GM21526 (cell line): ENCODE data around the gene AFG3L2.
A peak's percentile ranks its signal among the peaks of the same experiment; 100 is the strongest.
"Not testable (repeated sequence)": the region's sequence is repeated elsewhere in the genome, so short reads cannot be mapped to it uniquely, and the experiment has no call there.

Source experiments
- ATAC-seq: cut with Tn5 transposase; IDR thresholded peaks from one replicate; pipeline ENCODE4 v1.9.1; 2021; ENCODE audit warnings: moderate library complexity; ENCODE audit not compliant: unreplicated experiment, low FRiP score

Gene AFG3L2

DNA sequence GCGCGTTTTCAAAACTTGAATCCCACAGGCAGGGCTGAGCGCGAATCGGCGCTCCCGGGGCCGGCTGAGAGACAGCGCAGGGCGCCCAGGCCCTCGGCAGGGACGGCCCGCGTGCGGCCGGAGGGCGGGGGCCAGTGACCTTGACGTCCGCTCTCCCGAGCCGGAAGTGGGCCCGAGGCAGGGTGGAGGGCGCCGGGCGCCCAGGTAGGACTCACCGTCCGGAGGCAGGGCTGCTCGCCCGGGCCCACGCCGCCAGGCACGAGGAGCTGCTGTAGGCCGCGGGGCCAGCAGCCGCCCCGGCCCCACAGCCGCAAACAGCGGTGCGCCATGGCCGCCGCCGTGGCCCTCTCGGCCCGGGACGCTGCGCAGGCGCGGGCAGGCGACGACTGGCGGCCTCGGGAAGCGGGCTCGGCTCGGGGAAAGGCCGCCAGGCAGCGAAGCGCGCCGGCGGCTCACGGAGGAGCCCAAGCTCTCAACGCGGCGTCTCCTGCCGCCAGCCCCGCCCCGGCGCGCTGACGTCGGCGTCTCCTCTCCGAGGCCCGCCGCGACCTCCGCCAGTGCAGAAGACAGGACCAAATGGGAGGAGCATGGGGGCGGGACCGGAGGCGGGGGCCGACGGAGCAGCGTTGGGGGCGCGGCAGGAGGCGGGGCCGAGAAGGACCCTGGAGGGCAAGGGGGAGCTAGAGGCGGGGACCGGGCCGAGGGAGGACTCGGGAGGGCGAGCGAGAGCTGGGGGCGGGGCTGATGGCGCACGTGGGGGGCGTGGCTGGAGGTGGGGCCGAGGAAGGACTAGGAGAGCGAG, at the start of gene AFG3L2:
TSS of gene AFG3L2 (minus strand) at position 474 of the 802 bp plus-strand sequence. CDS start at position 329, 145 bp downstream.
- peak; percentile 87 for ATAC-seq

DNA sequence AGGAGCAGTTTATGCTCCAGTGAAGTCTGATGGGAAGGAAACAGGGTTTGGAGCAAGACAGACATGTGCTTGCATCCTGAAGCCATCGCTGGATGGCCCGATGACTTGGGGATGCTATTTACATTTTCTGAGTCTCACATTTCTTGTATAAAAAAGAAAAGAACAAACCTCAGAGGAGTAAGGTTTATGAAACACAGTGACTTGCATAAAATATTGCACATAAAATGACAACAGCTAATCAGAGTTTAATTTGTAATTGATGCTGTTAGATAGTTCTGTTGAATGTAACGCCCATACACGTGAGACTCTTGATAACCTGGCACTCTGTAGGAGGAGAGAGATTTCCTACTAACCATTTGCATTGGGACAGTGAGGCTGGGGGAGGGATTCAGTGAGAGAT, 47.2 kb upstream of the AFG3L2 start:
- no peak for ATAC-seq

DNA sequence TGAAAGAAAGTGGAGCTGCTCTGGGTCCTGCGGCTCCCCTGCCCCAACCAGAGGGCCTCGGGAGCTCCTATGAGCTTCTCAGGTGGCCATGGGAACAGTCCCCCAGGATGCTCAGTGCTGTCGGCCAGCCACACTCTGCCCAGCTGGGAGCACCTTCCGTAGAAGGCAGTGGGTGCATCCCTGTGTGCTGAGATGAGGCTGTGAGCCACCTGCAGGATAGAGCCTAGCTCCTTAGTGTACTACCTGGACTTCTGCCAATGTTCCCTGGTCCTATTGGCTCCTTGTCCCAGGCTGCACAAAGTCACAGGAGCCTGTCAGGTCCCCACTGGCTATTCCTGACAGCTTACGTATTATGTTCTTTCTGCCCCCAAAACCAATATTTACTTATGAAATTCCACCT, 46.8 kb upstream of the AFG3L2 start:
- ATAC-seq: no peak

DNA sequence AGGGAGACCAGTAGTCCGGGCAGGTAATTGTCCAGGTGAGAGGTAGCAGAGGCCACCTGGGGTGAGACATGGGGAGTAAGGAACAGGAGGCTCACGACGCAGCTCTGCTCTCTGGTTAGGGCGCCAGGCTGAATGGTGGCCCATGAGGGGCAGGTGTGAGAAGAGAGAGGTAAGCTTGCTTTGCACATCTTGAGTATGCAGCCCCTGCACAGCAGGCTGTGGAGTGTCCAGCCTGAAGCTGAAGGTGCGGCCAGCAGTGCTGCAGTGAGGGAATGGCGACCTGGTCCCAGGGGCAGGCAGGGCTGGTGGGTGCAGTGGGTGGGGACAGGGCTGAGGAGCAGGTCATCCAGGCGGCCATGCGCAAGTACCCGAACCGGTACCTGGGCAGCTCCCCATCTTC, 46.4 kb upstream of the AFG3L2 start:
- no peak for ATAC-seq

DNA sequence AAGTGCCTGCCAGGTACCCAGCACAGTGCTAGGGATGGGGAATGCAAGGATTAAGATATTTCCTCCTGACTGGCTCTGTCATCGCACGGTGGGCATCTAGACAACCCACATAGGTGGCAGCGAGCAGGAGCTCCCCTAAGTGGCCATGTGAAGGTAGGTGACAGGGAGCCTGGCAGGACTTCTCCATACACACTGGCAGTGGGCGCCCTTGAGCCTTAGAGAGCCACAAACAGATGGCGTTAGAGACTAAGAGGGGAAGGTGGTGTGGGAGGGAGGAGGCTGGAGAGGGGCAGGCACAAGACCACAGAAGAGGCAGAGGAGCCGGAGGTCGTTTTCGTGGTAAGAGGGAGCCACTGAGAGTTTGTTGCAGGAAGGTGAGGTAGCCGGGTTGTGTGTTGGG, 45.9 kb upstream of the AFG3L2 start:
- no peak for ATAC-seq

DNA sequence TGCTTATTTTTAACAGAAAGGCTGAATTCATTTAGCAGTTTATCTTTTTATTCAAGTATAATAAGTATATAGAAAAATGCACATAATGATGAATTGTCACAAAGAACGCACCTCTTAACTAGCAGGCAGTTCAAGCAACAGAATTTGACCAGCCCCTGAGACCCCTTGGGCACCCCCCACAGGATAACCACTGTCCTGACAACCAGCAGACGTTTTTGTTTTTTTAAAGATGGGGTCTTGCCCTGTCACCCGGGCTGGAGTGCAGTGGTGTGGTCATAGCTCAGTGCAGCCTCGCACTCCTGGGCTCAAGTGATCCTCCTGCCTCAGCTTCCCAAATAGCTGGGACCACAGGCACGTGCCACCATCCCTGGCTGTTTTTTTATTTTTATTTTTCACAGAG, 44.7 kb upstream of the AFG3L2 start:
- no peak for ATAC-seq

DNA sequence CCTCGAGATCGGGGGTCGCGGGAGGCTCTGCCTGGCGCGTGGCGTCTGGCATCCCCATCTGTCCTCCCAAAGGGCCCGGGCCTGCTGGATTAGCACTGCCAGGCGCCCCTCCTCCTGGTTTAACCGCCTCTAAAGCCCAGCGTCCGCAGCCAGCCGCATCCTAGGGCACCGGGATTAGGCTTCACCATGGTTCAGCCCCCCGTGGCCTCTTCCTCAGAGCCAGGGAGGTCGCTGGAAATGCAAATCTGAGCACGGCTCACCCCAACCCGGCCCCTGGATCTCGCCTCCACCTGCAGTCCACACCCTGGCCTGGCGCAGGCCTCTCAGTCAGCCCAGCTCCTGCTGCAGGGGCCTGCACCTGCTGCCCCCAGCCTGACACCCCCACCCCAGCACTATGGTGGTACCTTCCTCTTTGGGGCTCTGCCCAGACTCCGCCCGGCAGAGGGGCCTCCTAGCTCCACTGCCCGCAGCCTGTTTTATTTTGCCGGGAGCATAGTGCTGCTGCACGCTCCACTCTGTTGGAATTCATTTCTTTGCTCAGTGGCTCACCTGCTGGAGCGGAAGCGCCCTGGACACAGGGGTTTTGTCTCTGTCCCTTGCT, 43.9 kb upstream of the AFG3L2 start:
- no peak for ATAC-seq

DNA sequence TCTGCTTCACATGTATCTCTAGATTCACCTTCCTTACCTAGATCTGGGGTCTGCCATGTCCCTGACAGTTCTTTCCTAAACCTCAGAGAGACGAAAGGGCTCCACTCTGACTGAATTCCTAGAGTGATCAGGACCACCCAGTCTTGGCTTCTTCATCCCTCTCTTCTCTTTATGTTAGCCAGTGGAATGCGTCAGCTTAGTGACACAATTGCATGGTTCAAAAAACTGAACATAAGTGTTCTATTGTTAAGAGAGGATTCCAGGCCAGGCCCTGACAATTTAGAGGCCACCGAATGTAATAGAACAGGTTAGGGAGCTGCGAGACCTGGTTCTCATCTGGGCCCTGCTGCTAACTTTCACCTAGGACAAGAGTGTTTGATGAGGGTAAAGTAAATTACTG, 40.7 kb upstream of the AFG3L2 start:
- no peak for ATAC-seq

DNA sequence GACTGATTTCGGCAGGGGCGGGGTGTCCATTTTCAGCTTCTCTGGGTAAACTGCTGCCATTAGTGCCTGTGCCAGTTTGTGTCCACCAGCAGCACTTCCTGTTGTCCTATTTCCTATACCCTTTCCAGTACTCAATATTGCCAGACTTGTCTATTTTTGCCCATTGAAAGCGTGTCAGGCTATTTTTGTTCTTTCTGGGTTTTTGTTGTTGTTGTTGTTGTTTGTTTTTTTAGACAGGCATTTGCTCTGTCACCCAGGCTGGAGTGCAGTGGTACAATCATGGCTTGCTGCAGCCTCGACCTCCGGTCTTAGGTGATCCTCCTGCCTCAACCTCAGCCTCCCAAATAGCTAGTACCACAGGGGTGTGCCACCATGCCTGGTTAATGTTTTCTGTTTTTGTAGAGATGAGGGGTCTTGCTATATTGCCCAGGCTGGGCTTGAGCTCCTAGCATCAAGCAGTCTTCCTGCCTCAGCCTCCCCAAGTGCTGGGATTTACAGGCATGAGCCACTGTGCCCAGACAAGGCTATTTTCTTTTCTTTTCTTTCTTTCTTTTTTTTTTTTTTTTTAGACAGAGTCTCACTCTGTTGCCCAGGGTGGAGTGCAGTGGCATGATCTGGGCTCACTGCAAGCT, 39.2 kb upstream of the AFG3L2 start:
- no peak for ATAC-seq

DNA sequence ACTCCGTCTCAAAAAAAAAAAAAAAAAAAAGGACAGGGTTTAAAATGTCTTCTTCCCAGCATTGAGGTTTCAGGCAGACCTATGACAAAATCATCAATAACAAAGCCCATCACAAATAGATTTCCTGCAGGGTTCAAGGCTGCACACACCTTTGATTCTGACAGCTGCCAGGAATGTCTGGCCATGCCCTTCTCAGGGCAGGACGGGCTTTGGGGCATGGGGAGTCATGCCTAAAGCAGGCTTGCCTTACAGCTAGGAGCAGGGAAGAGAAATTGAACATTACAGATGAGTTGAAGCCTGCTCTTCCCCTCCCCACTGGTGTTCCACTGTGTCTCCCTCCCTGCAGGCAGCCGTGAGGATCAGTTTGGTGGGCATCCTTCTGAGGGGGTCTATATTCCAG, 34.4 kb upstream of the AFG3L2 start:
- no peak for ATAC-seq

DNA sequence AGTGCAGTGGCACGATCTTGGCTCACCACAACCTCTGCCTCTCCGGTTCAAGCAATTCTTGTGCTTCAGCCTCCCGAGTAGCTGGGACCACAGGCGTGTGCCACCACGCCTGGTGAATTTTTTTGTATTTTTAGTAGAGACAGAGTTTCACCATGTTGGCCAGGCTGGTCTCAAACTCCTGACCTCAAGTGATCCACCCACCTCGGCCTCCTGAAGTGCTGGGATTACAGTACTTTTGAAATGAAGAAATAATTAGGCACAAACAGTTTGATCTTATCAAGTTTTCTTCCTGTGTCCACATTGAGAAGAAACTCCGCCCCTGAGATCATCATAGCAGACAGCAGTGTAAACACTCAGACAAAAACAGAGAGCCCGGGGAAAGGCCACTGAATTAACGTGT, 33.7 kb upstream of the AFG3L2 start:
- ATAC-seq: not testable (repeated sequence)

DNA sequence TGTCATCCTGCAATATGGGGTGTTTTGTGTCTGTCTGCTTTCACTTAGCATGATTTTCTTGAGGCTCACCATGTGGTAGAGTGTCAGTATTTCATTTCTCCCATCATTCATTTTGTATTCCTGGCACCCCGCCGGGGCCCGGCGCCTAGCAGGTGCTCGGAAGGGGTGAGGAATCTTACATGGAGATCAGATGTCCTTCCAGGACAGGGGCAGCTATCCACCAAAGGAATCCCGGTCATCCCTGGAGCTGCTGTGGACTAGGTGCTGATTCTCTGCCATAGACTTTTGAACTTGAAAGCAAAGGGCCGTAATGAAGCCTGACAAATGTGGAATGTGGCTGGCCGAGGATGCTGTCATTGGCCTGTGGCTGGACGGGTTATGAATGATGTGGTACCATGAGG, 33.1 kb upstream of the AFG3L2 start:
- ATAC-seq: no peak

DNA sequence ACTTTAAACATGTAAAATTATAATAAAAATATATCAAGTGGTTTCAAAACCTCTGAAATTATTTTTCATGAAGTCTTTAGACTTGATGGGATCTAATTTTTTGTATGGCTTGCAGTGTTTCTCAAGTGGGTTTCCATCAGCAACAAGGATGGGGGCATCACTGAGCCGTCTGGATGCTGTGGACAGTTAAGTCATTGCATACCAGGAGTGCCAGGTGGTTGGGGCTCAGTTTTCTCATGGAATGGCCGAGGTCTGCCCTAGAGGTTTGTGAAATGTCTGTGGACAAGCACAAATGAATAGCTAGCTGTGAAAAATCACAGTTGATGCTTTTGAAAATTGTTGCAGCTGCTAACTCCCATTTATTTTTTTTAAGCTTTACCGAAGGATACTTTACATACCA, 32.4 kb upstream of the AFG3L2 start:
- no peak for ATAC-seq

DNA sequence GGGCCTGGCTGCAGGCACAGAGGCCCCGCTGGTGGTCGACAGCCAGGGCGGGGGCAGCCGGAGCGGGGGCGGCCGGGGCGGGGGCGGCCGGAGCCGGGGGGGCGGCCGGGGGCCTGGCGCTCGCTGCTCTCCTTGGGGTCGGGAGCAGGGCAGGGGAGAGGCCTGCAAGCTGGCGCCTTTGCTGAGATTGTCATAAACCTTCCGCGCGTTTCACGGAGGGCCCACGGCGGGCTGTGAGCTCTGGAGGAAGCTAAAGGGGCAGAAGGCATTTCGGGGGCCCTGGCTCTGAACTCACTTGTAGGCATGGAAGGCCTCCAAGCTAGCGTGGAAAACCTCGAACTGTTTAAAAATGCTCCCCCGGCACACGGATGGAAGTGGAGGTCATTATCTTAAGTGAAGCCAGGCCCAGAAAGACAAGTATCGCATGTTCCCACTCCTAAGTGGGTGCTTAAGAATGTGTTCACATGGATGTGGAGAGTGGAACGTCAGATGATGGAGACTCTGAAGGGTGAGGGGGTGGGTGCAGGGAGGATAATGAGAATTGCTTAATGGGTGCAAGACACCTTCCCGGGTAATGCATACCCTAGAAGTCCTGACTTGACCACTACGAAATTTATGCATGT, 31.3 kb upstream of the AFG3L2 start:
- no peak for ATAC-seq

DNA sequence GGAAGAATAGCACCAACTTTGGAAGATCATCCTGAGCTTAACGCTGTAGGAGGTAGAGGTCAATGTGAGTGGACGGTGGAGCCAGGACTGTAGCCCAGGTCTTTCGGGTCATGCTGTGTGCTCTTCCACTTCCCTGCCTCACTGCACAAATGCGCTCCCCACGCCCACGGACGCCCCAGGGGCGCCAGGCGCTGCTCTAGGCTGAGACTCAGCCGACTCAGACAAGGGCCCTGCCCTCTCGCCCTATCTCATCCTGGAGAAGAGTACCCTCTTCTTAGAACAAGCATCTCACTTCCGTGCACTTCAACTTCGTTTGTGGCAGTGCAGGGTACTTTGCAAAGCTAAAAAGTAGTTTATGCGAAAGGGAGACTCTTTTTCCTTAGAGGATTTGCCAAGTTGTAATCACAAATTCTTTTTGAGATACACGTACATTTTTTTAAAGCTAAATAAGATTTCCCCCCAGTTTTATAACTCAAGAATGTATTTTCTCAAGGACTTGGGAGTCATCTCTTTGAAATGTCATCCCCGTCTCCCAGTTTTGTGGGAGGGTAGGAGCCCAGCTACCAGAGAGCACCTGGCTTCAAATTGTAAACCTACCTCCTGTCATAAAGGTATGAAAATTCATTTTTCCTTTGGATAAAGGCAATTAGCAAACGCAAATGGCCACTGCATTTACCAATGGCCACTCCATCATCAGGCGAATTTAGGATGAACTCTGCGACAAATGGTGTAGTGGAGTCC, 29.5 kb upstream of the AFG3L2 start:
- ATAC-seq: no peak

DNA sequence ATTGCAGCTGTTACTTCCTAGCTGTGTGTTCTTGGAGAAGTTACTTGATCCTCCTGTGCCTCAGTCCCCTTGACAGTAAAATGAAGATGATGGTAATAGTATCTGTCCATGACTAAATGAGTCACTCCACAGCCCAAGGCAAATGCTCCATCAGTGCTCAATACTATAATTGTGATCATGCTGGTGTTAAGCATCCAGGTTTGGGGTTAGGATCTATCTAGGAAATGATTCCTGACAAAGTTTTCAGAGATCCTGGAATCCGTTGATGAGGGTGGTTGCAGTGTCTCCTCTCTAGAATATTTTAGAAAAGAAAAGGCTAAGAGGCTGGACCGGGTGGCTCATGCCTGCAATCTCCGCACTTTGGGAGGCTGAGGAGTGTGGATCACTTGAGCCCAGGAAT, 28.0 kb upstream of the AFG3L2 start:
- ATAC-seq: no peak

DNA sequence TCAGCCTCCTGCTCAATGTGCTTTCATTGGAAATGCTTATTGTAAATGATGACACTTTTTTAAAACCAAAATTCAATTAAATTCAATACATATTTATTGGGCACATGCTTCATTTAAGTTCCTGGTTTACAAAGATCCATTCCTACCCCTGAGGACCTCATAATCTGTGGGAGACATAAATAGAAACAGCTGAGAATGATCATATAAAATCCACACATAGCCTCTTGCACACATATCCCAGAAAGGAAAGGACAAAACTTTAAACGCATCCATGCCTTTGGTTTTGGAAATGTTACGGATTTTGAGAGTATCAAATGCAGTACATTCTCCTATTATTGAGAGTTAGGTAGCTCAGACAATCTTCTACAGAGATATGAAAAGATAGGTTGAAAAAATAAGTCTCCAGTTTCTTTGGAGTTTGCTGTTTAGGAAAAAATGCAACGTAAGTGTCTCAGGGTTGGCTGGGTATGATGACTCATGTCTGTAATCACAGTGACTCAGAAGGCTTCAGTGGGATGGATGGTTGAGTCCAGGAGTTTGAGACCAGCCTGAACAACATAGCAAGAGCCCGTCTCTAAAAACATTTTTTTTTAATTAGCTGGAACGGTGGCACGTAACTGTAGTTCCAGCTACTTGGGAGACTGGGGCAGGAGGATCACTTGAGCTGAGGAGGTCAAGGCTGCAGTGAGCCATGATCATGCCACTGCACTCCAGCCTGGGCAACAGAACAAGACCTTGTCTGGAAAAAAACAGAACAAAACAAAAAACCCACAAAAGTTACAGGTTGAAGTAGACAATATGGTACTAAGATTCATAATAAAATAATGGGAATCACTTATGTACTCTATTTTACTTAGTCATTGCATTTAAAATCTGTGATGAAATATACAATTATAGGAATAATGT, 26.8 kb upstream of the AFG3L2 start:
- ATAC-seq: no peak

DNA sequence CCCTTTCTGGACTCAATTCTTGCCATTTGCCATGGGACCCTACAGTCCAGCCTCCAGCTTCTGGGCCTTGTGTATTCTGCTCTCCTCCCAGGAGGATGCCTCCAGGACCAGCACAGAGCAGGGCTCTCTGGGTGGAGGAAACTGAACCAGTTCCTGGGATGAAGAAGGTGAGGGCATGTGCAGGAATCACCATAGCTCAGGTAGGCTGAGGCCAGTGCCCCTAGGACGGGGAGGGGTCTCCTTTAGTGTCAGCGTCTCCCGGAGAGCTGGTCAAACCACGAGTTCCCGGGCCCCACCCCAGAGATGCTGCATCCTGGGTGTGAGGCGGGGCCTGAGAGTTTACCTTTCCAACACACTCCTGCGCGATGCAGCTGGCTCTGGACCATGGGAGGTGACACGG, 24.9 kb upstream of the AFG3L2 start:
- ATAC-seq: no peak

DNA sequence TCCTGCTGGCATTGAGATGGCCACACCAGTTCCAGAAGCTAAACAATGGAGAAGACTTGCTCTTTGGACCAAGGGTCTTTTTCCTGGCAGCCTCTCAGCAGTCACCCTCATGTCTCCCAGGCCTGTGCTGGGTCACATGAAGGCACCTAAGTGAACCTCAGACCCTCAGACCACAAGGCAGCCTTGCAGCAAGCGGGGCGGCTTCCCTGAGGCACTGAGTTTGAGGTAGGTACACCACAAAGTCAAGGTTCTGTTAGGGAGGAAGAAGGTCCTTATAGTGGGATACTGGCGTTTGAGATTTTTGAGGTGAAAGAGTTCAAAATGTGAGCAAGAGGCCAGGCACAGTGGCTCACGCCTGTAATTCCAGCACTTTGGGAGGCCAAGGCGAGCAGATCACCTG, 22.2 kb upstream of the AFG3L2 start:
- ATAC-seq: no peak

DNA sequence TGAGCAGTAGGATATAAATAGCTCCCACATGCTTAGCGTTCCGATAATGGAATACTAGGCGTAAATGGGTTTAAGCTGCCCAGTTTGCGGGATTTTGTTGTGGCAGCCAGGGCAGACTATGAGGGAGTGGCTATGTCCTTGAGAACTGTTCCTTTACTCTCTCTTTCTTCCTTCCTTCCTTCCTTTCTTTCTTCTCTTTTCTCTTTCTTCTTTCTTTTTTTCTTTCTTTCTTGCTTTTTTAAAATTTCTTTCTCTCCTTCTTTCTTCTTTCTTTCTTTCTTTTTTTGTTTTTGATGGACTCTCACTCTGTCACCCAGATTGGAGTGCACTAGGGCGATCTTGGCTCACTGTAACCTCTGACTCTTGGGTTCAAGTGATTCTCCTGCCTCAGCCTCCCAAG, 21.6 kb upstream of the AFG3L2 start:
- ATAC-seq: no peak
